ENCODE results near the gene DYTN. TPM values are rescaled to one million over a fixed set of nuclear protein-coding genes. Genes with fewer than 3 reads are reported as not detected.

DYTN gene
- polyA plus RNA-seq, 2 of the 4 experiments (the other 2 are of a cell fraction), result not detected

Small RNA genes within 50 kb of the gene (small RNA-seq; reads per million reads assigned to genes)
- gene RF00019, result 0 reads per million in 6 experiments

Other genes starting within 250 kb of the DYTN start
- not detected in 2 replicates for gene FAM237A, start 75.9 kb downstream of the DYTN start, polyA plus RNA-seq (2011; rRNA removed)
- gene FAM237A, start 75.9 kb downstream of the DYTN start, polyA plus RNA-seq (2017; fragmentation: RNase III; extraction: RNeasy Plus Mini Kit Qiagen cat#74134 plus additional on column Dnase treatment), result not detected in 3 replicates
- 1.3 and 2.8 TPM in 2 replicates for gene MDH1B, start 46.9 kb upstream of the DYTN start, polyA plus RNA-seq (2011; rRNA removed)
- gene MDH1B, start 46.9 kb upstream of the DYTN start, polyA plus RNA-seq (2017; fragmentation: RNase III; extraction: RNeasy Plus Mini Kit Qiagen cat#74134 plus additional on column Dnase treatment), result 3.1 to 4.0 TPM (median 3.2 TPM) in 3 replicates
- gene FASTKD2, start 47.2 kb upstream of the DYTN start, polyA plus RNA-seq (2011; rRNA removed), result 56.9 and 60.1 TPM in 2 replicates
- gene FASTKD2, start 47.2 kb upstream of the DYTN start, polyA plus RNA-seq (2017; fragmentation: RNase III; extraction: RNeasy Plus Mini Kit Qiagen cat#74134 plus additional on column Dnase treatment), result 35.5 to 39.1 TPM (median 37.6 TPM) in 3 replicates
- 0.09 and 0.15 TPM in 2 replicates for gene CPO, start 221.1 kb upstream of the DYTN start, polyA plus RNA-seq (2011; rRNA removed)
- 0.13 to 0.18 TPM (median 0.14 TPM) in 3 replicates for gene CPO, start 221.1 kb upstream of the DYTN start, polyA plus RNA-seq (2017; fragmentation: RNase III; extraction: RNeasy Plus Mini Kit Qiagen cat#74134 plus additional on column Dnase treatment)